Ovary (tissue), 3 donors: Measurements from ENCODE around the gene BRIP1.

ENCODE experiments used
- CTCF ChIP-seq, 3 donors: fragments of 450-650 bp in 2 of 3; fragments of 200-600 bp in 1 of 3; IDR thresholded peaks; one replicate each; pipeline versions ENCODE4 v1.5.1 to v1.8.0; 2016 to 2022; ENCODE audit warnings: antibody characterized with exemption in 3 of 3, mild to moderate bottlenecking in 1 of 3
- POLR2A ChIP-seq: fragments of 450-650 bp; IDR thresholded peaks from one replicate; pipeline ENCODE4 v1.6.1; 2017; ENCODE audit warnings: antibody characterized with exemption, mild to moderate bottlenecking, moderate library complexity
- donor health status: DM: no; HTN: no; CAD: no.

- TF ChIP-seq CTCF (IDR thresholded peaks at IDR 0.05), result no peak
- no peak for TF ChIP-seq POLR2A
Observed at GRCh38 chr17:61670691-61671090, 192.6 kb downstream of the BRIP1 start.
